GM20431 (cell line): ENCODE results near the gene ZNF345.

ENCODE experiments used
- in situ Hi-C: fragments of 300-500 bp; cut with MseI, MboI; formaldehyde crosslinking; loops from one replicate; pipeline ENCODE4 v1.15.0; 2020; ENCODE audit warnings: low sequenced_read_pairs; ENCODE audit not compliant: unreplicated experiment

The ZNF345 gene

DNA sequence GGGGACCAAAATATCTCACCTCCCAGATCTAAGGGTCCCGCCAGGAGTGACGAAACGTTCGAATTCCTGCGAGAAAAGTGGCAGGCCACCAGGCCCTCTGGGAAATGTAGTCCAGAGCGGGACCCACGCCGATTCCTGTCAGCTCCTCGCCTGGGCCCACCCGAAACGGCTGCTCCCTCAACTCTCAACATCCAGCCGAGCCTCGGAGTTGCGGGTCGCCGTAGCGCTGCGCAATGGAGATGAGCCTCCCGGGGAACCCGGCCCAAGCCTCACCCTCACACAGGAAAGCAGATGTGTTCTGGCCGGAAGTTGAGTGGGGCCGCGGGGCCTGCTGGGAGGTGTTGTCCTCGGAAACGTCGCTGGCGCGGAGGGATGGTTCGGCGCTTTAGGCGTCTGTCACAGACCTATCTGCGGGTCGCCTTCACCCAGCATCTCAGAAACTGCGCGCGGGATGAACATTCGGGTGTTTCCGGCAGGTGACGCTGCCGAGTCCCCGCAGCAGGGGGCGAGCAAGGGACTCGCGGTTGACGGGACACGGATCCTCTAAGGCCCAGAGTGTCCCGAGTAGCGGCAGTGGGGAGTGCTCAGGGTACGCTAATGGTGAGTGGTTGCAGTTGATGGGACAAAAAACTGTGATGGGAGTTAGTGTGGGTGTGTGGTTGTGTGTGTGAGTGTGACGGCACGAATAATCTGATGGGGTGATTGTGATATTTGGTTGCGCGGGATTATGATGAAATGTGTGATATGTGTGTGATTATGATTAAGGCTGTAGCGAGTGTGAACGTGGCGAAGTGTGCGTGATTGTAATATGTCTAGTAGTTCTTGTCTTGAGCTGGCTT, 65.5 kb downstream of the ZNF345 start, which contains the start of the genes ZNF568 and ZNF829:
ZNF568 (plus strand) TSS at position 341 of the 839 bp plus-strand sequence. CDS start 6,439 bp downstream, outside the sequence.
ZNF829 (minus strand) TSS at position 300 of the 839 bp plus-strand sequence. CDS start 1,124 bp downstream, outside the sequence.
- in situ Hi-C loops: no loop called here

DNA sequence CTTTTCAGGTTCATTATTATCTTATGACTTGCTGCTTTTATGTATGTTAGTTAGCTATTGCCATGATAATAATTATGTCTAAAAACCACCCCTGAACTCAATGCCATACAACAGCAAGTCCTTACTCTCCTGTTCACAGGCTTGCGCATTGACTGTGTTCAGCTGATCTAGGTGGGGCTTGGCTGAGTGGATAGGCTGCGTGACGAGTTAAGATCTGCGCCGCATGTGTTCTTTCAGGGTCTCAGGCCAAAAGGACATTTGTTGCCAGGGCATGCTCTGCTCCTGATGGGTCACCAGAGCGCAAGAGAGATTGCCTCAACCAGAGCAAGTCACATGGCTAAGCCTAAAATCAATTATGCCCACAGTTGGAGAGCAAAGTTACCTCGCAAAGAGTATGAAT, 66.3 kb downstream of the ZNF345 start:
- in situ Hi-C loops: no loop called here

DNA sequence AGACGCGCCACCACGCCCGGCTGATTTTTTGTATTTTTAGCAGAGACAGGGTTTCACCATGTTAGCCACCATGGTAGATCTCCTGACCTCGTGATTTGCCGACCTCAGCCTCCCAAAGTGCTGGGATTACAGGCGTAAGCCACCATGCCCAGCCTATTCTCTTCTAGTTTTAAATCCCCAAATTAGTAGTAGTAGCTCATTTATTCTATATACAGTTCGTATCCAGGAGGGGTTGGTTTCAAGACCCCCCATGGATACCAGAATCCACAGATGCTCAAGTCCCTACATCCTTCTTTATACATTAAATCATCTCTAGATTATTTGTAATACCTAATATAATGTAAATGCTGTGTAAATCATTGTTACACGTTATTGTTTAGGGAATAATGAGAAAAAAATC, 67.4 kb downstream of the ZNF345 start:
- in situ Hi-C loops: no loop called here
